ENCODE results near the gene ZMYND8. TPM values are rescaled to one million over a fixed set of nuclear protein-coding genes. Genes with fewer than 3 reads are reported as not detected.

Gene ZMYND8
- total RNA-seq, 3 donors from 2014 or later: 62.1 to 64.9 (median 62.1) TPM

- Histone ChIP-seq H3K9me3 (no peaks in the 10 kb centered on the region), H3K4me3 (no peak overlapping the region), H3K4me1 (ENCODE audit: low read depth) (peaks cover 2% of the 10 kb centered on the region), H3K36me3 (ENCODE audit: low read depth) (no peaks in the 10 kb centered on the region)
- TF ChIP-seq CTCF (IDR thresholded peaks at IDR 0.05): no peak
- intact Hi-C loops (cut with DNase I, micrococcal nuclease): no loop called here
- ATAC-seq (peak; percentile 36), DNase-seq (no peak)
Measured at GRCh38 chr20:47258745-47259695, 97.5 kb downstream of the ZMYND8 start.

GRCh38 chr20:47257771-47258170, 98.7 kb downstream of the ZMYND8 start:
- Histone ChIP-seq H3K36me3 (ENCODE audit: low read depth) (no peaks in the 10 kb centered on the region), H3K4me1 (ENCODE audit: low read depth) (peaks cover 9% of the 10 kb centered on the region), H3K9me3 (no peaks in the 10 kb centered on the region), H3K4me3 (no peak overlapping the region)
- ATAC-seq (no peak), DNase-seq (no peak)
- TF ChIP-seq CTCF (IDR thresholded peaks at IDR 0.05): no peak
- intact Hi-C loops (cut with DNase I, micrococcal nuclease): no loop called here

GRCh38 chr20:47257256-47257655, 99.2 kb downstream of the ZMYND8 start:
- ATAC-seq (no peak), DNase-seq (no peak)
- no peak for TF ChIP-seq CTCF (IDR thresholded peaks at IDR 0.05)
- no peaks in the 10 kb centered on the region for H3K36me3 ChIP-seq (ENCODE audit: low read depth)
- H3K4me1 ChIP-seq (ENCODE audit: low read depth): peaks cover 9% of the 10 kb centered on the region
- intact Hi-C loops (cut with DNase I, micrococcal nuclease): no loop called here
- H3K4me3 ChIP-seq: no peak overlapping the region
- H3K9me3 ChIP-seq: no peaks in the 10 kb centered on the region

- intact Hi-C loops (cut with DNase I, micrococcal nuclease): no loop called here
- Histone ChIP-seq H3K9me3 (no peaks in the 10 kb centered on the region), H3K4me3 (no peak overlapping the region), H3K4me1 (ENCODE audit: low read depth) (peaks cover 9% of the 10 kb centered on the region), H3K36me3 (ENCODE audit: low read depth) (no peaks in the 10 kb centered on the region)
- no peak for ATAC-seq
- DNase-seq: no peak
- TF ChIP-seq CTCF (IDR thresholded peaks at IDR 0.05): no peak
Measured at GRCh38 chr20:47256668-47257236, 99.7 kb downstream of the ZMYND8 start.

GRCh38 chr20:47253872-47254271, 102.6 kb downstream of the ZMYND8 start:
- no peak overlapping the region for H3K4me3 ChIP-seq
- H3K9me3 ChIP-seq: no peaks in the 10 kb centered on the region
- no peak for TF ChIP-seq CTCF (IDR thresholded peaks at IDR 0.05)
- H3K36me3 ChIP-seq (ENCODE audit: low read depth): no peaks in the 10 kb centered on the region
- peaks cover 9% of the 10 kb centered on the region for H3K4me1 ChIP-seq (ENCODE audit: low read depth)
- DNase-seq: no peak
- ATAC-seq: no peak
- intact Hi-C loops (cut with DNase I, micrococcal nuclease): no loop called here
